Stimulated activated CD8-positive, alpha-beta memory T cell treated with anti-CD3 and anti-CD28 coated beads, Interleukin-7, amount 100 ng/mL, for 1 hour (primary cell): ENCODE measurements around the gene SLC30A2.
"Not testable (repeated sequence)": the region's sequence is repeated elsewhere in the genome, so short reads cannot be mapped to it uniquely, and the experiment has no call there.

Source experiments
- DNase-seq, 2 donors: peaks; one replicate each; pipeline ENCODE4 v3.0.0-alpha.2; 2020; ENCODE audit warnings: low read depth in 2 of 2

The SLC30A2 gene

GRCh38 chr1:26045722-26046245 is at the start of gene SLC30A2:
Gene SLC30A2, minus strand, starts transcription at chr1:26046118. Its CDS starts 222 bp downstream, at chr1:26045896.
- DNase-seq: no peak

GRCh38 chr1:26094677-26095383 is 48.9 kb upstream of the SLC30A2 start:
- no peak for DNase-seq

GRCh38 chr1:26094076-26094669 is 48.3 kb upstream of the SLC30A2 start:
- no peak for DNase-seq

GRCh38 chr1:26093569-26093968 is 47.7 kb upstream of the SLC30A2 start:
- DNase-seq: not testable (repeated sequence)

- DNase-seq: no peak
Observed at GRCh38 chr1:26092422-26092821, 46.5 kb upstream of the SLC30A2 start.

- DNase-seq: no peak
Observed at GRCh38 chr1:26090893-26091292, 45.0 kb upstream of the SLC30A2 start.

GRCh38 chr1:26089125-26089524 is 43.2 kb upstream of the SLC30A2 start:
- DNase-seq: no peak

GRCh38 chr1:26084844-26085243 is 38.9 kb upstream of the SLC30A2 start:
- no peak for DNase-seq

- no peak for DNase-seq
Observed at GRCh38 chr1:26084091-26084561, 38.2 kb upstream of the SLC30A2 start.

- DNase-seq: no peak
Observed at GRCh38 chr1:26083208-26083607, 37.3 kb upstream of the SLC30A2 start.

GRCh38 chr1:26082020-26082350 is 36.1 kb upstream of the SLC30A2 start:
- DNase-seq: no peak

- DNase-seq: no peak
Observed at GRCh38 chr1:26081267-26082019, 35.5 kb upstream of the SLC30A2 start.

- DNase-seq: no peak
Observed at GRCh38 chr1:26079960-26080814, 34.3 kb upstream of the SLC30A2 start.

GRCh38 chr1:26079178-26079563 is 33.3 kb upstream of the SLC30A2 start:
- DNase-seq: no peak

- no peak for DNase-seq
Observed at GRCh38 chr1:26078286-26079177, 32.6 kb upstream of the SLC30A2 start.

- no peak for DNase-seq
Observed at GRCh38 chr1:26077524-26077923, 31.6 kb upstream of the SLC30A2 start.

GRCh38 chr1:26075421-26076144 is 29.7 kb upstream of the SLC30A2 start:
- no peak for DNase-seq

- no peak for DNase-seq
Observed at GRCh38 chr1:26072305-26072704, 26.4 kb upstream of the SLC30A2 start.

- no peak for DNase-seq
Observed at GRCh38 chr1:26070963-26071342, 25.0 kb upstream of the SLC30A2 start.
